GM19023 (cell line): ENCODE measurements around the gene MYOZ3.

Source experiments
- ATAC-seq: cut with Tn5 transposase; IDR thresholded peaks from one replicate; pipeline ENCODE4 v1.9.1; 2021; ENCODE audit warnings: mild to moderate bottlenecking, moderate library complexity; ENCODE audit not compliant: unreplicated experiment

MYOZ3 gene

GRCh38 chr5:150641824-150642566 is 19.1 kb upstream of the MYOZ3 start:
- no peak for ATAC-seq

- no peak for ATAC-seq
Measured at GRCh38 chr5:150642567-150642927, 18.5 kb upstream of the MYOZ3 start.

- no peak for ATAC-seq
Measured at GRCh38 chr5:150642991-150643710, 17.9 kb upstream of the MYOZ3 start.

- ATAC-seq = no peak
Measured at GRCh38 chr5:150644058-150644457, 17.0 kb upstream of the MYOZ3 start.

- ATAC-seq = no peak
Measured at GRCh38 chr5:150644514-150644913, 16.5 kb upstream of the MYOZ3 start.

- ATAC-seq = no peak
Measured at GRCh38 chr5:150645070-150645700, 15.9 kb upstream of the MYOZ3 start.

- ATAC-seq = no peak
Measured at GRCh38 chr5:150647275-150648251, 13.5 kb upstream of the MYOZ3 start.

GRCh38 chr5:150648294-150649107 is 12.6 kb upstream of the MYOZ3 start:
- ATAC-seq = no peak

GRCh38 chr5:150649108-150650020 is 11.7 kb upstream of the MYOZ3 start:
- ATAC-seq = no peak

GRCh38 chr5:150650021-150651006 is 10.7 kb upstream of the MYOZ3 start:
- no peak for ATAC-seq

GRCh38 chr5:150651382-150651781 is 9.7 kb upstream of the MYOZ3 start:
- ATAC-seq = no peak

GRCh38 chr5:150651924-150652671 is 9.0 kb upstream of the MYOZ3 start:
- no peak for ATAC-seq

- ATAC-seq = no peak
Measured at GRCh38 chr5:150653145-150653761, 7.8 kb upstream of the MYOZ3 start.

GRCh38 chr5:150653762-150654556 is 7.1 kb upstream of the MYOZ3 start:
- ATAC-seq = no peak

GRCh38 chr5:150655221-150655620 is 5.8 kb upstream of the MYOZ3 start:
- no peak for ATAC-seq
